ENCODE measurements around the gene DOCK8. TPM values are rescaled to one million over a fixed set of nuclear protein-coding genes. Genes with fewer than 3 reads are reported as not detected.

The DOCK8 gene
- total RNA-seq, 2 experiments from 2014 or later, result 110 to 114 TPM

DNA sequence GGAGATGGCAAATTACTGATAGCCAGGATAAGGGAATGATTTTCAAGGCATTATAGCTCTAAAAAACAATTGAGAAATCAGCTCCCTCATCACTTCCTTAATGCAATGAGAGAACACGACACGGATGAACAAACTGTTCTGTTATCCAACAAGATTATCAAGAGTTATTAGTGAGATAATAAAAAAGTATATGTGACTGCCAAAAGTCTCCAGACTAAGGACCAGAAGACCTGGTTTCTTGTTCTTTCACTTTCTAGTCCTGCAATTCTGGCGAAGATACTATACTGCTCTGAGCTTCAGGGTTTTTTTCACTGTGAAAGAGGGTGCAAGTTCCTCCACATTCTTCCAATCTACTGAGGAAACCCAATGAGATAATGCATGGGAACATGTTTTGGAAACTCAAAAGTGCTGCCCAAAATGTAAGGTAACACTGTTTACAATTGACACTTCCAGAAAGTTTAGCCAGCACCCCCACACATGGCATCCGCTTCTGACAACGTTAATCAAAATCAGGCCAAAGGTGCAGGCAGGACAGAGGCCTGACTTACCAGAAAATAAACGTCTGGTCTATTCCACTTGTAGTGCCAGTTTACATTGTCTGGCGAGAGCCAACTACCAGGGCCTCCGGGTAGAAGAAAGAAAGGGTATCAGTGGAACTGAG, 254.2 kb downstream of the DOCK8 start:
- CTCF ChIA-PET, result interaction anchor here (0.5 to 0.9 kb wide), 2 partner anchors 14 to 339 kb away, joined by 3 read pairs; no protein-coding TSS in a partner anchor
- Mint-ChIP-seq H3K27ac (peak overlapping the region; percentile 80), H3K27me3 (ENCODE audit: low read depth) (no peaks in the 10 kb centered on the region), H3K9me3 (no peaks in the 10 kb centered on the region), H3K4me1 (ENCODE audit: low read depth) (peaks cover 20% of the 10 kb centered on the region), H3K36me3 (ENCODE audit: low read depth) (peaks cover 7% of the 10 kb centered on the region), H3K4me3 (peak overlapping the region; percentile 62)
- intact Hi-C loops (cut with micrococcal nuclease), result no loop called here
- peak; percentile 7 for DNase-seq

DNA sequence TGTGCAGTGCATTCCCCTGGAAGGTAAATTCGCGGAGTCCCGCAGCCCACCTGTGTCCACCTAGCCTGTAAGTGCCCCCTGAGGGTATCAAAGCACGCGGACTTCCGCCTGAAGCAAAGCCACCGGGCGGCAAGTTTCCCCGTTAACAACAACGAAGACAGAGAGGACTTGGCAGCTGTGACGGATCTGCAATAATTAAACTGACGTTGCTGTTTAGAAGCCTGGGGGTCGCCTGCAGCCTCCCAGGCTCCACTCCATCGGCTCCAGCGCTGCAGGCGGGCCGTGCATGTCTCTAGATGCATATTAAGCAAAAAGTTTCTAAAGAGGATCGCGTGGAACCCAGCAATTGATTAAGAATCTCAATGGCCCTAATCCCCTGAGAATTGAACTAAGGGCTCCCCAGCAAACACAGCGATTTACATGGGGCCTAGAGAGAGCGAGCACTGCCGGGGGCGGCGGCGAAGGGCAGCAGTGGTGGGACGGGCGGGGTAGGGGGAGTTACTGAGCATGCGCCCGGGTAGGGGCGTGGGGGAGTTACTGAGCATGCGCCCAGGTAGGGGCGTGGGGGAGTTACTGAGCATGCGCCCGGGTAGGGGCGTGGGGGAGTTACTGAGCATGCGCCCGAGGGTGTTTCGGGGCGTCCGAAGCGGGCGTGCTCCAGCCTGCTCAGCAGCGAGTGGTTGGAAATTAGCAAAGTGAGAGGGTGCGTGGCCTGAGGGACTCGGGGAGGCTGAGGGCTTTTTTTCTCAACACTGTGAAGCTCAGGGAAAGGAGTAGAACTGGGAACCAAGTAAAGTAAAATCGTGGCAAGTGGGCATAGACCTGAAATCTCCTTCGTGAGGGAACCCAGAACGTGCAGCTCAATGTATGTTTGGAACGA, 255.2 kb downstream of the DOCK8 start:
- Mint-ChIP-seq H3K4me3 (peak overlapping the region; percentile 92), H3K4me1 (ENCODE audit: low read depth) (peaks cover 20% of the 10 kb centered on the region), H3K27me3 (ENCODE audit: low read depth) (no peaks in the 10 kb centered on the region), H3K27ac (peak overlapping the region; percentile 71), H3K36me3 (ENCODE audit: low read depth) (peaks cover 7% of the 10 kb centered on the region), H3K9me3 (no peaks in the 10 kb centered on the region)
- DNase-seq, result peak; percentile 92
- CTCF ChIA-PET, result interaction anchor here (1.0 to 1.5 kb wide), 4 partner anchors 34 to 336 kb away, joined by 4 to 7 read pairs (median 4); partner anchors contain the start of gene KANK1
- intact Hi-C loops (cut with micrococcal nuclease), result loop anchor here (1.0 kb wide), 1 partner anchor 34 kb away; the partner anchor contains the start of gene KANK1

DNA sequence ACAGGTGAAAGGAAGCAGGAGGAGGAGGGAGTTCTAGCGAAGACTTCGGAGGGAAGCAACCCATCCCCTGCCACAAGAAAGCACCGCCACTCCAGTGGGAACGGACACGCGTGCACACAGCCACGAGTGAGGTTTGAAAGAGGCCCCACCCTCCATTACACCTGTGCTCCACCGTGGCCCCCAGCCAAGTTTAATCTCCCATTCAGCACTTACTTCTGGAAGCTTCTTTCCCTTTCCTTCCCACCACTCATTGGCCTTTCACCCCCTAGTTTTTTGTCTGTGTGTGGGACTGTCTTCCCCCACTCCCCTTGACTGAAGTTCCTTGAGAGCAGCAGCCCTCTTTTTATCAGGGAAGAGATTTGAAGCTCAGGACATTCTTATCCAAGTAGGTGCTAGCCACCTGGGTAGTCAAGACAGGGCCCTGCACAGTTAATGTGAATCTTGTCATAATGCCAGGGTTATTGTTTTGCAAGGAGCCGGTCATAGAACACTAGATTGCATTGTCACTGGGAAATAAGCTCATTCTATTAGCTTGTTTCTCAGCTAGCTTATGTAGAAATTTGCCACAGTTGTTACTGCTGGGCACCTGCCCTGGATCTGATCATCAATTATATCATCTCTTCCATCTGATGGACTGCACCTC, 256.0 kb downstream of the DOCK8 start:
- Mint-ChIP-seq H3K36me3 (ENCODE audit: low read depth) (peaks cover 1% of the 10 kb centered on the region), H3K4me3 (peak overlapping the region; percentile 92), H3K27me3 (ENCODE audit: low read depth) (no peaks in the 10 kb centered on the region), H3K9me3 (no peaks in the 10 kb centered on the region), H3K27ac (peak overlapping the region; percentile 71), H3K4me1 (ENCODE audit: low read depth) (peaks cover 20% of the 10 kb centered on the region)
- CTCF ChIA-PET, result interaction anchor here (0.5 to 1.5 kb wide), 6 partner anchors 33 to 336 kb away, joined by 3 to 7 read pairs (median 4); partner anchors contain the start of gene KANK1
- peak; percentile 26 for DNase-seq
- intact Hi-C loops (cut with micrococcal nuclease), result loop anchor here (1.0 kb wide), 1 partner anchor 34 kb away; the partner anchor contains the start of gene KANK1

DNA sequence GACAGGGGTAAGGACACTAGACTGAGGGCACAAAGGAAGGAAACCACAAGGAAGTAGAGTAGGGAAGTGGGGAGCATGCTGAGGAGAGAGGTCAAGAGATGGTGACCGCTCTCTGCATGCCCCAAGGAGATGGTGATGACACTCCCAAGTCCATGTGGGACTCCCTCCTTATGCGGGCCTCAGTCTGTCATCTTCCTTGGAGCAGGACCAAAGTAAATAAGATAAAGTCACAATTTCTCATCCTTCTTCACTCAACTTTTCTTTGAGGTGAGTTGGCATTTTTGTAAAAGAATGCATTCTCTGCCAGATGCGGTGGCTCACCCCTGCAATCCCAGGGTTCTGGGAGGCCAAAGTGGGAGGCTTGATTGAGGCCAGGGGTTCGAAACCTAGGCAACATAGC, 256.7 kb downstream of the DOCK8 start:
- CTCF ChIA-PET, result interaction anchor here (0.5 to 1.5 kb wide), 5 partner anchors 33 to 291 kb away, joined by 3 to 7 read pairs (median 4); partner anchors contain the start of gene KANK1
- DNase-seq, result no peak
- no peaks in the 10 kb centered on the region for H3K27me3 Mint-ChIP-seq (ENCODE audit: low read depth)
- no peak overlapping the region for H3K27ac Mint-ChIP-seq
- H3K4me1 Mint-ChIP-seq (ENCODE audit: low read depth), result peaks cover 20% of the 10 kb centered on the region
- no peaks in the 10 kb centered on the region for H3K36me3 Mint-ChIP-seq (ENCODE audit: low read depth)
- peak overlapping the region; percentile 92 for H3K4me3 Mint-ChIP-seq
- intact Hi-C loops (cut with micrococcal nuclease), result no loop called here
- H3K9me3 Mint-ChIP-seq, result no peaks in the 10 kb centered on the region

DNA sequence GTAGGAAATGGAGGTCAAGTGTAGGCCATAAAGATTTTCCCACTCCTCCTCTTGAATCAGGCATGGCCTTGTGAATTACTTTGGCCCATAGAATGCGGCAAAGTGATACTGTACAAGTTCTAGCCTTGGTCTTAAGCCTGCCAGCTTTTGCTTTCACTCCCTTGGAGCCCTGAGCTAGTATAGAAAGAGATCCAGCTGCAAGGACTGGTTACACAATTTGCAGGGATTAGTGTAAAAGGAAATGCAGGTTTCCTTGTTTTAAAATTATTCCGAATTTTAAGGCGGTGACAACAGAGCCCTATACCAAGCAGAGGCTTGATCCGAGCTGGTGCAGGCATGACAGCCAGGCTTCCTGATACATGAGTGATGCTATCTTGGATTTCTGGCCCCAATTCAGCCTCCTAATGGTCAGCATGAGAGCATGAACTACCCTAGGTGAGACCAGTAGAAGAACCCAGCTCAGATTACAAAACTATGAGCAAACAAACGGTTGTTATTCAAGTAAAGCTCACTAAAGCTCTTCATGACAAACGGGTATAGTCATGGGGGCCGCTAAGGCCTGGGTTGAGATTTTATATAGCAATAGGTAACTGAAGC, 257.9 kb downstream of the DOCK8 start:
- Mint-ChIP-seq H3K27ac (no peak overlapping the region), H3K9me3 (no peaks in the 10 kb centered on the region), H3K4me1 (ENCODE audit: low read depth) (peaks cover 20% of the 10 kb centered on the region), H3K4me3 (no peak overlapping the region), H3K36me3 (ENCODE audit: low read depth) (peaks cover 3% of the 10 kb centered on the region), H3K27me3 (ENCODE audit: low read depth) (no peaks in the 10 kb centered on the region)
- no peak for DNase-seq
- intact Hi-C loops (cut with micrococcal nuclease), result no loop called here
- CTCF ChIA-PET, result interaction anchor here (1.1 kb wide), 1 partner anchor 31 kb away, joined by 3 read pairs; no protein-coding TSS in a partner anchor

DNA sequence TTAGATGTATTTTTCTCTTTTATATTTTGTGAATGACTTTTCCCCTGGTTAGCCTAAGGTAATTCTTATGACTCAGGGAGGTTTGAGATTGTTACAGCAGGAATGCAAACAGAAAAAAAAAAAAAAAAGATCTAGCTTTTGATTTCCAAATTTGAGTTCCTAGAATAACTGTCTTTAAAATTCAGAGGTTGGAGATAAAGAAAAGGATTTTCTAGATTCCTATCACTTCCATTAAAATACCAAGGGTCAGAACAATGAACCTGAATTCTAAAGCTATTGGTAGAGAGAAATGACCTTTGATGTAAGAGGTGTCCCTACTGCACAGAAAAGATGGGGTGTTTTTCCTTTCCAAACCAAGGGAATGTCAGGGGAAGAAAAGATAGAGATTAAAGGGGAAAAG, 262.5 kb downstream of the DOCK8 start:
- intact Hi-C loops (cut with micrococcal nuclease), result no loop called here
- Mint-ChIP-seq H3K9me3 (no peaks in the 10 kb centered on the region), H3K4me1 (ENCODE audit: low read depth) (no peaks in the 10 kb centered on the region), H3K36me3 (ENCODE audit: low read depth) (peaks cover 4% of the 10 kb centered on the region), H3K4me3 (no peak overlapping the region), H3K27me3 (ENCODE audit: low read depth) (no peaks in the 10 kb centered on the region), H3K27ac (no peak overlapping the region)
- no peak for DNase-seq
- CTCF ChIA-PET, result no interaction called here

DNA sequence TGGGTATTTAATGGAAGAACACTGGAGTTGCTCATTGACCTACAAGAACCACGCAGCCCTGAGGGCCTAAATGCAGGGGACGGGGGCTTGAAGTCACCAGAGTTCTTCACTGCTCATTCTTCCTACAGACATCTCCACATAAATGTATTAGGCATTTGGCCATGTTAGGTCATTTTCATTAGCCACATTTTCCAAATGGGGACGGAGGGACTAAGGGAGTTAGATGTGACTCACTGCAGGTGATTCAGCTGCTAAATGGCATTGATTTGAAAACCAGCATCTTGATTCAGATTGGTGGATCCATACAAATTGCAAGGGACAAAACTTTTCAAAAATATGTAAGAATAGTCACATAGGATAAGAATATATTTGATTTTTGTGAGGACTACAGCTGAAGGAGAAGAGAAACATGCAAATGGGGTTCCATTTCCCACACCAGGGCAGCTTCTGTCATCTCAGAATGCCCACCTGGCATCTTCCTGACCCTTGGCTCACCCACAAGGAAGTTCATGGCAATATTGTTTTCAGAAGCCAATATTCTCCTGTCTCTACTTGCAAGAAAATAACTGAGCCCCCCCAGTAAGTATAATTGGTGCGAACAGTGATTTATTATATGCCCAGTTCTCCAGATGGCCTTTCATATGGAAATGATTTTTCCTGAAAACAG, 264.8 kb downstream of the DOCK8 start:
- intact Hi-C loops (cut with micrococcal nuclease), result no loop called here
- Mint-ChIP-seq H3K4me1 (ENCODE audit: low read depth) (no peaks in the 10 kb centered on the region), H3K27ac (no peak overlapping the region), H3K9me3 (no peaks in the 10 kb centered on the region), H3K4me3 (no peak overlapping the region), H3K27me3 (ENCODE audit: low read depth) (no peaks in the 10 kb centered on the region), H3K36me3 (ENCODE audit: low read depth) (peaks cover 4% of the 10 kb centered on the region)
- CTCF ChIA-PET, result no interaction called here
- no peak for DNase-seq

DNA sequence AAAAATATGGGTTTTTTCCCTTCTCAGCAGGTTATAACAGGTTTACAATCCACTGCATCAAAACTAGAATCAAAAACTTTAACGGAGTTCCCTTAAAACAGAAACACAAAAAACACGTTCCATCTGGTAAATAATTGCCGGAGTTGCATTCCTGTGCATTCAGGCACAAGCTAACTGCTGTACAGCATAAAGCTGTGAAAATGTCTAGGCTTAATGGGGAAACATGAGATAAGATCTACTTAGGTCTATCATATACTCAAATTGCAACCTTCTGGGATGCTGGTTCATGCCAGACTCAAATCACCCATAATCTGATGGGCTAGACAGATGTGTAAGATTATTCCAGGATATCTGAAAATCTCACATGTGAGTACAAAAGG, 265.3 kb downstream of the DOCK8 start:
- intact Hi-C loops (cut with micrococcal nuclease), result no loop called here
- Mint-ChIP-seq H3K4me3 (no peak overlapping the region), H3K27ac (no peak overlapping the region), H3K27me3 (ENCODE audit: low read depth) (no peaks in the 10 kb centered on the region), H3K36me3 (ENCODE audit: low read depth) (peaks cover 4% of the 10 kb centered on the region), H3K9me3 (no peaks in the 10 kb centered on the region), H3K4me1 (ENCODE audit: low read depth) (no peaks in the 10 kb centered on the region)
- CTCF ChIA-PET, result no interaction called here
- DNase-seq, result no peak

DNA sequence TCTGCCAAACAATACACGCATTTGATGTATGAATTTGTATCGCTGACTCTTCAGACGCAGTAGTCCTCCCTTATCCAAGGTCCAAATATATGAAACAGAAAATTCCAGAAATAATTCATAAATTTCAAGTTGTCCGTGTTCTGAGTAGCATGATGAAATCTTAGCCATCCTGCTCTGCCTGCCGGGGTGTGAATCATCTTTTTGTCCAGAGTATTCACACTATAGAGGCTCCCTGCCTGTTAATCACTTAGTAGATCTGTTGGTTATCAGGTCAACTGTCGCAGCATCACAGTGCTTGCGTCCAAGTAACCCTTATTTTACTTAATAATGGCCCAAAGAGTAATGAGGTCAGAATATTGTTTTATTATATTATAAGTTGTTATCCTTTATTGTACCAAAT, 268.1 kb downstream of the DOCK8 start:
- no peak overlapping the region for H3K4me3 Mint-ChIP-seq
- intact Hi-C loops (cut with micrococcal nuclease), result no loop called here

DNA sequence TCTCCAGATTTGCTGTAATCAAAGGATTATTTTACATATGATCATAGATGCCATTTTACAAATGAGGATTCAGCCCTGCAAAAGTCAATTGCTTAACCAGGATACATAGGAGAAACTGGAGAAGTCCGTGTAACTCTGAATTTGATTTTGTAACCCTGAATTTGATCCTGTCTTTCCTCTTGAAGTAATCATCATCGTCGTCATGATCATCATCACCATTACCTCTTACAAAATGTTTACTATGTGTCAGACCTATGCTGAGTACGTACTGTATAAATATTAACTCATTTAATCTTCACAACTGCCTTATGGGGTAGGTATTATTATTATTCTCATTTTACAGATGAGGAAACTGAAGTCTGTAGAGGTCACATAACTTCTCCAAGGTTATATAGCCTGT, 271.5 kb downstream of the DOCK8 start:
- no peaks in the 10 kb centered on the region for H3K36me3 Mint-ChIP-seq (ENCODE audit: low read depth)
- CTCF ChIA-PET, result interaction anchor here (1.0 kb wide), 1 partner anchor 10 kb away, joined by 3 read pairs; no protein-coding TSS in a partner anchor
- no peak overlapping the region for H3K4me3 Mint-ChIP-seq
- intact Hi-C loops (cut with micrococcal nuclease), result no loop called here
- H3K4me1 Mint-ChIP-seq (ENCODE audit: low read depth), result no peaks in the 10 kb centered on the region
- H3K27me3 Mint-ChIP-seq (ENCODE audit: low read depth), result no peaks in the 10 kb centered on the region
- H3K27ac Mint-ChIP-seq, result no peak overlapping the region
- H3K9me3 Mint-ChIP-seq, result no peaks in the 10 kb centered on the region
- DNase-seq, result no peak

More for the DNA sequence above, 268.1 kb downstream of the DOCK8 start:
- Mint-ChIP-seq H3K27ac (no peak overlapping the region), H3K9me3 (no peaks in the 10 kb centered on the region), H3K27me3 (ENCODE audit: low read depth) (no peaks in the 10 kb centered on the region), H3K4me1 (ENCODE audit: low read depth) (no peaks in the 10 kb centered on the region), H3K36me3 (ENCODE audit: low read depth) (no peaks in the 10 kb centered on the region)
- no peak for DNase-seq
- CTCF ChIA-PET, result no interaction called here

DNA sequence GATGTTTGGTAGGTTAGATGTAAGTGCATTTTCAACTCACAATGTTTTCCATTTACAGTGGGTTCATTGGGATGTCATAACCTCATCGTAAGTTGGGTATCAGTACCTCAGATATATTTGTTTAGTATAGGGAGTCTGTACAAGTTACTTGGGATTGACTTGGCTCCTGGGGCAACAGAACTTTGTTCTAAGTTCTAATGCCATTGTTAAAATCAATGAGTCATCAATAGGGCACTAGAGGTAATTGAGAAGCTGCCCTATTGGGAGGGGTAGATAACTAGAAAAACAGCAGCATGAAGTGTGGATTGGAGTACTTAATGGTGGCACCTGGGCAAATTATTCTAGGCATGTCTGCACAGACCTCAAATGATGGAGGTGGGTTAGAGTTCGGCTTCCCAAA, 272.8 kb downstream of the DOCK8 start:
- intact Hi-C loops (cut with micrococcal nuclease), result no loop called here
- CTCF ChIA-PET, result no interaction called here

More for the DNA sequence above, 272.8 kb downstream of the DOCK8 start:
- DNase-seq, result no peak
- Mint-ChIP-seq H3K27ac (no peak overlapping the region), H3K4me1 (ENCODE audit: low read depth) (no peaks in the 10 kb centered on the region), H3K4me3 (no peak overlapping the region), H3K9me3 (no peaks in the 10 kb centered on the region), H3K36me3 (ENCODE audit: low read depth) (no peaks in the 10 kb centered on the region), H3K27me3 (ENCODE audit: low read depth) (no peaks in the 10 kb centered on the region)

All from activated naive CD4-positive, alpha-beta T cell treated with anti-CD3 and anti-CD28 coated beads for 36 hours (primary cell).